HG02973 (cell line): ENCODE results near the gene BTBD2.
"Not testable (repeated sequence)": the region's sequence is repeated elsewhere in the genome, so short reads cannot be mapped to it uniquely, and the experiment has no call there.

Source experiments
- ATAC-seq: cut with Tn5 transposase; IDR thresholded peaks from one replicate; pipeline ENCODE4 v1.9.1; 2021; ENCODE audit warnings: moderate library complexity; ENCODE audit not compliant: unreplicated experiment

The BTBD2 gene

DNA sequence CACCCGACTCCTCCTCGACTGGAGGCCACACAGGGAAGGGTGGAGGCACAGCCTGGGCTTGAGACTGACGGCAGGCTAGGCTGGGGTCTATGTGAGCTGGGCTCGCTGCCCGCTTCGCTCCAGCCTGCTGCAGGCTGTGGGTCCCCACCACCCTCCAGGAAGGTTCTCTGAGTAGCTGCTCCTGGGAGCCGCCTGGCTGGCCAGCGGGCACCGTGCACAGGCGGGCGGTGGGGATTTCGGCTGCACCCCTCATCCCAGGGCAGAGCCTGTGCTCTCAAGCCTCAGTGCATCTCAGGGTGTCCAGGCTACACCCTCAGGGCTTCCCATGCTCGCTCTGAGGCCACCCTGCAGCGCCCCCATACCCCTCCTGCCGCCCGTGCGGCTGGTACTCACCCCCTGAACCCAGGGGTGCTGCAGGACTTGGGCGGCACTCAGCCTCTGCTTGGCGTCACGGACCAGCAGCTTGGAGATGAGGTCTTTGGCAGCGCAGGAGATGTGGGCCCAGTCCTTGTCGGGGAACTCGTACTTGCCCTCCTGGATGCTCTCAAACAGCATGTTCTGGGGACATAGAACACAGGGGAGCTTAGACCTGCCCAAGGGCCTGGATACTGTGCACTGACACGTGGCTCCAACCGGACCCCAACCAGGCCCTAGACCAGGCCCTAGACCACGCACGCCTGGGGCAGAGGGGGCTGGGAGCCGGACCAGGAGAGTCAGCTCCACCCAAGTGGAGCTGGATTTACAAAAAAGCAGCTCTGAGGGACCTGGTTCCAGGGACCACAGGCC lies 25.3 kb upstream of the BTBD2 start:
- no peak for ATAC-seq

GRCh38 chr19:2039959-2040646 lies 24.6 kb upstream of the BTBD2 start:
- ATAC-seq, result no peak

DNA sequence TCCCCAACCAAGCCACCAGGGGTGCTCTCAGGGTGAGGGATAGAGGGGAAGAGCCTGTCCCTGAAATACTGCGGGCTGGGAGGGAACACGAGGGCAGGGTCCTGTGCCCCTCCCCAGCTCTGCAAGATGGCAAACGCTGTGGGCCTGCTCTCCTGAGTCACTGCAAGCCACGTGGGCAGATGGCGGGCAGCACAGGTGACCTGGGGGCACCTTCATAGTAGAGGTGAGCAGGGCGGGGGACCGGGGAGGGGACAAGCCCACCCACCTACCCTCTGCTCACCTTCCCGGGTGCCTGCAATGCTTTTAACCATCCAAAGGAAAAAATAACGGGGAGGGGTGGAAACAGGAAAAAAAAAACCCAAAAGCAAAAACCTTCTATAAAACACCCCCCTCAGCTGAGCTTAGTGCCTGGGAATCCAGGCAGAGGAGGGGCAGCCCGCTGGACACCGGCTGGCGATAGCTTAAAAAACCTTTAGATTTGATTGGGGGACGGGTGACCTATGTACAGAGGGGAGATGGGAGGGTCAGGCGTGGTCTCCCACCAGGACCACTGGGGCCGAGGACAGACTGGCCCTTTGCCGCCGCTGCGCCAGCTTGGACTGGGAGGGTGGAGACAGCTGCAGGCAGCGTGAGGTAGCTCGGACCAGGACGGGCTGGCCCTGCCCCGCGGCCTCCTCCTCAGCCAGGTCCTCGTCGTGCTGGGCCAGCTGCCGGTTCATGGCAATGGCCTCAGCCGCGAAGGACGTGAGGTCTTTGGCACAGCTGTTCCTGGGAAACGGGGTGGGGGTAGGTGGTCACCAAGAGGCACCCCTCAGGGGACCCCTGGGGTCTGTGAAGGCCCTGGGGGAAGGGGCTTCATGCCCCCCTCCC lies 23.8 kb upstream of the BTBD2 start:
- ATAC-seq, result no peak

- ATAC-seq, result no peak
Observed at GRCh38 chr19:2038284-2039088, 23.0 kb upstream of the BTBD2 start.

DNA sequence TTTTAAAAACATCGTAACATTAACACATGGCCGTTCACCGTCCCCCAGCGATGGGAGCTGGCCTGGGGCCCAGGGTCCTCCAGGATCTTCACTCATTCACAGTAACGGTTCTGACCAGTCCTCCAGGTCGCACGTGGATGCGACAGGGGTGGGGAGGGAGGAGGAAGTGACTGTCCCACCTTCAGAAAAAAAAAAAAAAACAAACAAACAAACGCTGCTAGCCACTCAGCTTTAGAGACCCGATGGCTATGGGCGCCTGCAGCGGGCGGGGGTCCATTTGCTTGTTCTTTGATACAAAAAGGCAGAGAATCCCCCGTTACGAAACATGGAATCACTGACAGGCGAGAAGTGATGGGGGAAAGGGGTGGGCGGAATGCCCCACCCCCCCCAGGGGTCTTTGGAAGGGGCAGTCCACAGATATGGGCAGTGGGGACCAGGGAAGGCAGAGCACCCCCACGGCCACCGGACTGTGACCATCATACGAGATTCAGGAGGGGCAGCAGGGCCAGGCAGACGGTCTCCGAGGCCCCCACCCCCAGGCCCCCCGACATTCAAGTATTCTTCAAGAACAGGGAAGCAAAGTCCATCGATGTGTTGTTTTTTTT lies 22.2 kb upstream of the BTBD2 start:
- no peak for ATAC-seq

DNA sequence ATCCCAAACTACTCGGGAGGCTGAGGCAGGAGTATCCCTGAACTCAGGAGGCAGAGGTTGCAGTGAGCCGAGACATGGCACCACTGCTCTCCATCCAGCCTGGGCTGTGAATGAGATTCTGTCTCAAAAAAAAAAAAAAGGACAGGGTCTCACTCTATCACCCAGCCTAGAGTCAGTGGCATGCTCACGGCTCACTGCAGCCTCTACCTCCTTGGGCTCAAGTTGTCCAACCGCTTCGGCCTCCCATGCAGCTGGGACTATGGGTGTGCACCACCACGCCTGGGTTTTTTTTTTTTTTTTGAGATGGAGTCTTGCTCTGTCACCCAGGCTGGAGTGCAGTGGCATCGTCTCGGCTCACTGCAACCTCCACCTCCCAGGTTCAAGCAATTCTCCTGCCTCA lies 20.9 kb upstream of the BTBD2 start:
- no peak for ATAC-seq

- ATAC-seq, result no peak
Observed at GRCh38 chr19:2035590-2035991, 20.1 kb upstream of the BTBD2 start.

DNA sequence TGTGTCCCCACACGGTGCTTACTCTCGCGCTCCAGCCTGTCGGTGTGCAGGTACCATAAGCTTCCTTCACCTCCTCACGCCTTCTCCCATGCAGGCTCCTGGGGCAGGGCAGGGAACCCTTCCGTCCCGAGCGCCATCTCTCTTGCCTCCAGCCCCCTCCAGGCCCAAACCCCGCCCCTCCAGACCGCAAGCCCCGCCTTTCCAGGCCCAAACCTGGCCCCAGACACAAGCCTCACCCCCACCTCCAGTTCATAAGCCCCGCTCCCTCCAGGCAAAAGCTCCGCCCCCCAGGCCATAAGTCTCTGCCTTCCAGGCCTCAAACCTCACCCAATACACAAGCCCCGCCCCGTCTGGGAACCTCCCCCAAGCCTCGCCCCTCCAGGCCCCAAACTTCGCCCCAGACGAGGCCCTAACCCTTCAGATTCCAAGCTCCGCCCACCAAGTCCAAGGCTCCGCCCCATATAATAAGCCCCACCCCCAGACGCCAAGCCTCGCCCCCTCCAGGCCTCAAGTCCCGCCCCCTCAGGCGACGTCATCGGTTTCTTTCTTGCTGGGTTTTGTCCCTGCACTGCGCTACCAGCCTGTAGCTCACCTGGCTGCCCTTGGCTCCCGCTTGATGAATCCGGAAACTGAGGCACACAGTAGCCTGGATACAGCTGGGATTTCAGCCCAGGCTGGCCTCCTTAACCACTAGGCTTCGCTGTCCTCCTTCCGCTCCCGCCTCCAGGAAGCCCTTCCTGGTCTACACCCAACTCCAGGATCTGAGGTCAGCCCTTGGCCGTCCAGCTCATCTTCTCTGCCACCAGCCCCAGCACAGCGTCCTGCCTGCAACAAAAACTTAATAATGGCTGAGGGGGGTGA lies 19.4 kb upstream of the BTBD2 start:
- no peak for ATAC-seq

GRCh38 chr19:2034253-2034652 lies 18.7 kb upstream of the BTBD2 start:
- not testable (repeated sequence) for ATAC-seq

DNA sequence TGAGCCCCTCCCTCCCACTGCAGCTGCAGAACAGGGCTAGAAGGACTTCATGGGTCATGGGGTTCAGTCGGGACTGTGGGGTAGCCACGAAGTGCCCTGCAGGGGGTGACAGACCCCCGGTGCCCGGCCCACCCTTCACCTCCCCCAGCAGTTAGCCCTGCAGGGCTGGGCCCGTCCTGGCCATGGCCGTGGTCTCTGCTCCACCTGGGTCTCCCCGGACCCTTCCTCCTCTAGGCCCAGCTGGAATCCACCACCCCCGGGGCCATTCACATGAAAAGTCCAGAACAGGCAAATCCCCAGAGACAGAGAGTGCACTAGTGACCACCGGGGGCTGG lies 18.3 kb upstream of the BTBD2 start:
- no peak for ATAC-seq

- no peak for ATAC-seq
Observed at GRCh38 chr19:2033115-2033824, 17.8 kb upstream of the BTBD2 start.

- no peak for ATAC-seq
Observed at GRCh38 chr19:2032296-2032941, 16.9 kb upstream of the BTBD2 start.

DNA sequence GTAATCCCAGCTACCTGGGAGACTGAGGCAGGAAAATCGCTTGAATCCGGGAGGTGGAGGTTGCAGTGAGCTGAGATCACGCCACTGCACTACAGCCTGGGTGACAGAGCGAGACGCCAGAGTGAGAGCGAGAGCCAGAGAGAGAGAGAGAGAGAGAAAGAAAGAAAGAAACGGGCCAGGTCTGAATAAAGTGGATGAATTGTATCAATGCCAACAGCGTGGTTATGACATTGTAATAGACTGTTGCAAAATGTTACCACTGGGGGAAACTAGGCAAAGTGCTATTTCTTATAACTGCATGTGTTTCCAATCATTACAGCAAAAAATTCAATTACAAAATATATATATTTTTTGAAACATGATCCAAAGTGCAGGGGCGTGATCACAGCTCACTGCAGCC lies 11.8 kb upstream of the BTBD2 start:
- no peak for ATAC-seq

DNA sequence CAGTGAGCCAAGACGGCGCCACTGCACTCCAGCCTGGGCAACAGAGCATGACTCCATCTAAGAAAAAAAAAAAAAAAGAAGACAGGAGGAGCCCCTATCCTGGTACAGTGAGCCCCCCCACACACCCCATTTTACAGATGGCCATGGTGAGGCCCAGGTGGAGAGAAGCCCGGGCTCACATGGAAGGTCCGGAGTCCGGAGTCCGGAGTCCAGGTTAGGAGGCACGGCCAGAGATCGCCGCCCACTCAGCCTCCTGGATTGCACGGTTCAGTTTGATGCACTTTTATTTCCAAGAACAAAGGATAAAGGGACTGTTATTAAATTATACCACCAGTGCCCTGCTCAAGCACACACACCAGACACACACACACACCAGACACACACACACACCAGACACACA lies 11.3 kb upstream of the BTBD2 start:
- no peak for ATAC-seq

DNA sequence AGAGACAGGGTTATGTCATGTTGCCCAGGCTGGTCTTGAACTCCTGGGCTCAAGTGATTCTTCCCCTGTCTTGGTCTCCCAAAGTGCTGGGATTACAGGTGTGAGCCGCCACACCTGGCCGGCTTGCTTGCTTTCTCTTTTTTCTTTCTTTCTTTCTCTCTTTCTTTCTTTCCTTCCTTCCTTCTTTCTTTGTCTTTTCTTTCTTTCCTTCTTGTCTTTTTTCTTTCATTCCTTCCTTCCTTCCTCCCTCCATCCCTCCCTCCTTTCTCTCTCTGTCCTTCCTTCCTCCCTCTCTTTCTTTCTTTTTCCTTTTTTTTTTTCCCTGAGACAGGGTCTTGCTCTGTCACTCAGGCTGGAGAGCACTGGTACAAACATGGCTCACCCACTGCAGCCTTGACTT lies 6.8 kb upstream of the BTBD2 start:
- ATAC-seq, result no peak

GRCh38 chr19:2021453-2022140 lies 6.1 kb upstream of the BTBD2 start:
- ATAC-seq, result no peak

- no peak for ATAC-seq
Observed at GRCh38 chr19:2018752-2019151, 3.2 kb upstream of the BTBD2 start.
